NCI-H2227 (cell line): ENCODE results near the gene ATAD3A.
A peak's percentile ranks its signal among the peaks of the same experiment; 100 is the strongest.

Experiments
- DNase-seq: peaks from one replicate; lab custom pipeline; 2025; ENCODE audit not compliant: unreplicated experiment; lab: John Stamatoyannopoulos, UW

The ATAD3A gene

GRCh38 chr1:1538334-1538733, 26.4 kb downstream of the ATAD3A start:
- no peak for DNase-seq

GRCh38 chr1:1538989-1539309, 27.0 kb downstream of the ATAD3A start:
- DNase-seq, result no peak

GRCh38 chr1:1539310-1540089, 27.5 kb downstream of the ATAD3A start:
- DNase-seq, result peak; percentile 56

GRCh38 chr1:1540090-1540817, 28.3 kb downstream of the ATAD3A start, which contains the start of gene TMEM240:
TMEM240 (minus strand) TSS chr1:1540624; CDS start chr1:1540346, 278 bp downstream.
- DNase-seq, result peak; percentile 93

GRCh38 chr1:1540818-1541628, 29.1 kb downstream of the ATAD3A start:
- DNase-seq, result no peak

GRCh38 chr1:1541956-1542765, 30.2 kb downstream of the ATAD3A start:
- no peak for DNase-seq

GRCh38 chr1:1542766-1543705, 31.1 kb downstream of the ATAD3A start:
- DNase-seq, result no peak

- DNase-seq, result no peak
Measured at GRCh38 chr1:1543706-1544099, 31.7 kb downstream of the ATAD3A start.

GRCh38 chr1:1544544-1544943, 32.6 kb downstream of the ATAD3A start:
- DNase-seq, result no peak

GRCh38 chr1:1545946-1546737, 34.2 kb downstream of the ATAD3A start:
- no peak for DNase-seq

GRCh38 chr1:1547011-1547410, 35.0 kb downstream of the ATAD3A start:
- no peak for DNase-seq

GRCh38 chr1:1547476-1547875, 35.5 kb downstream of the ATAD3A start:
- DNase-seq, result no peak

- DNase-seq, result no peak
Measured at GRCh38 chr1:1548591-1548990, 36.6 kb downstream of the ATAD3A start.

GRCh38 chr1:1550087-1550486, 38.1 kb downstream of the ATAD3A start:
- DNase-seq, result no peak

- DNase-seq, result peak; percentile 41
Measured at GRCh38 chr1:1550591-1551432, 38.9 kb downstream of the ATAD3A start.

- no peak for DNase-seq
Measured at GRCh38 chr1:1551524-1552262, 39.7 kb downstream of the ATAD3A start.

GRCh38 chr1:1552263-1552639, 40.3 kb downstream of the ATAD3A start:
- DNase-seq, result no peak
